HG03378 (cell line): ENCODE measurements around the gene PPP2R5E.

Experiments used
- ATAC-seq: cut with Tn5 transposase; IDR thresholded peaks from one replicate; pipeline ENCODE4 v1.9.1; 2021; ENCODE audit warnings: mild to moderate bottlenecking, moderate library complexity; ENCODE audit not compliant: unreplicated experiment

PPP2R5E gene

DNA sequence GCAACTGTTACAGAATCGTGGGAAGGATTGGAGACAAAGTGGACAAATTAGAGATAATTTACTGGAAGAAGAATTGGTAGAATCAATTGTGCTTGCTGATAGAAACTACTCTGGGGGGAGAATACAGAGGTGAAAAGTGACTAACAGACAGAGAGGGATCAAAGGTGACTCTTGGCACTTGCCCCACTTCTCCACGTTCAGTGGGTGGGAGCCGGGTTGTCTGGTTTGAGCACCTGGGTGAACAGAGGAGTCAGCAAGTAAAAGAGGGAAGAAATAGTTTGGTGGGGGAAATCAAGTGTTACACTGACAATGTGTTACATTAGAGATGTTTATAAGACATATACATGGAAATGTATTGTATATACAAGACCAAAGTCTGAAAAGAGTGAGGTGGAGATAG is 69.1 kb downstream of the PPP2R5E start:
- no peak for ATAC-seq

DNA sequence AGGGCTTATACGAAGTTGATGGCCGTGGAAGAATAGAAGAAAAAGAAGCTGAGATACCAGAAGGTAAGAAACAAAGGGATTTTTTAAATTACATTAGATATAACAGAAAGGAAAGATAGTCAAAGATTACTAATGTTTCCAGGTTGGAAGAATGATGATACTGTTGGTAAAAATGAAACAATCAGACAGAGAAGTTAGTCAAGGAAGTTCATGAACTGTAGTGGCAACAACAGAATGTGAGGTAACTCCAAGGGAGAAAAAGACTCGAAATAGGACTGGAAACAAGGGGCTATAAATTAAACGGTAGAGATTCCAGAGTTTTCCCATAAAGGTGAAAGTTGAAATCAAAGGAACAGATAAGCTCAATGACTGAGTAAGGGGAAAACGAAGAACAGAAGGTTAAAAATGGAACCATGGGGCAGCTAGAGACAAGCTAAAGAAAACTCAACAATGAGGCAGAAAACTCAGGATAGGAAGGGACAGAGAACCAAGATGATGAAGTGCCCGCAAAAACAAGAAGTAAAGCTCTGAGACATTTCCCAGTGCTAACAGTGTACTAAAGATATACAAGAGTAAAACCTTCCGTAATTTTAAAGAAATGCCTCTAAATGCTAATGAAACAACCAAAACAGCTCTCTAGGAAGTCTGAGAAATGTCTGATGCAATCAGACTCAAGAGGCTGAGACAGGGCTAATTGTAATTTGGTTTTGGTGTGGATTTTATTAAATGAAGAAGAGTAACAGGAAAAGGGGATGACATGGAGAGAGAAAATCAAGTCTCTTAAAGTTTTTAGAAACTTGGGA is 70.0 kb downstream of the PPP2R5E start:
- ATAC-seq = no peak

DNA sequence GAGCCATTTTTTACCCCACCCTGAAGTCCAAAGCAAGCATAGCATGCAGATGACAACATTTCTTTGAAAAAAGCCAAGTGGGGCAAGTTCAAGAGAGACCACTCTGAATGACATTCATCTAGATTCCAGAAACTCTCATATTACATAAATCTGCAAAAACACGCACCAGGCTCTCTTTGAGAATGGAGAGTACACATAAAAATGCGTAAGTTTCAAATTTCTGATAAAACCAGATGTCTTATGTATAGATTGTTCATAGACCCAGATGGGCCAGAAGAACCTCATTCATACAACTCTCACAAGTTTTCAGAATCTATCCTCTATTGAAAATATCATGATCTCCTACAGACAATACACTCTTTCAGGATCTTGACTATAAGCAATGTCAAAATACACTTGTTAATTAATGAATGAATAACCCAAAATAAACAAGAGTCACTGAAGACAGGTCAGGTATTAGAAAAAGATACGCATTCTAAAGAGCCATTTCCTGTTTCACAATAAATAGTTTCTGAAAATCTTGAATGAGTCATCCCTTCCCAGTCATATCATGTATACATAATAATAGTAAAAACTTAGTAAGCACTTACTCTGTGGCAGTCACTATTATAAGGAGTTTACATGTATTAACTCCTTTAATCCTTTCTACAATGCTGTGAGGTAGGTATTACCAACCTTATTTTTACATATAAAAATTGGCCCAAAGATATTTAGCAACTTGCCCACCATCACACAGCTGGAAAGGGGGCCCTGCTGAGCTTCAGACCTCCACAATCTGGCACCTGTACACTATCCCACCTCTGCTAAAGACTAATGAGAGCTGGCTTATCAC is 72.0 kb downstream of the PPP2R5E start:
- peak; percentile 94 for ATAC-seq

DNA sequence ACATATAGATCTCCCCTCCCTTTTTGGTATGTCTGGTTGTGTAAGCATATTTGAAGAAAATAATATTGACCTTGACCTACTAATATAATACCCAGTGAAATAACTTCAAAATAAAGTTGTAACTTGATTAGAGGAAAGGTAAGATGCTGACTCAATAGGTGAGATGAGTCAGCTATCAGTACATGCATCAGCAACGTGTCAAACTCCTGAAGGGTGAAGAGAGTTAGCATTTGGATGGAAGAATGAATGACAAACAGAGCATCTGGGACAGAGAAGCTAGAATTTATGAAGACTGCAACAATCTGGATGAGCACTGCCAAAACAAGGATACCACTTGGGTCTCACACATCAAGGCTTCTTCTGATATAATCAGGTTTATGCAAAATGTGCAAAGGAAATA is 74.9 kb downstream of the PPP2R5E start:
- no peak for ATAC-seq

GRCh38 chr14:63467440-63468072 is 75.6 kb downstream of the PPP2R5E start:
- no peak for ATAC-seq

DNA sequence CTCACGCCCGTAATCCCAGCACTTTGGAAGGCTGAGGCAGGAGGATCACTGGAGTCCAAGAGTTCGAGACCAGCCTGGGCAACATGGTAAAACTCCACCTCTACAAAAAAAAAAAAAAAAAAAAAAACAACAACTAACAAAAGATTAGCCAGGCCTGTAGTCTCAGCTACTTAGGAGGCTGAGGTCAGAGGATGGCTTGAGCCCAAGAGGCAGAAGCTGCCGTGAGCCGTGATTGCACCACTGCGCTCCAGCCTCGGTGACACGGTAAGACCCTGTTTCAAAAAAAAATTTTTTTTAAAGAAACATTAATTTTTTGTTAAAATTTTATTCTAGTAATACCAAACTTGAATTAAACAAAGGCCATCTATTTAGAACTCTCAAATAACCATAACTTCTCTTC is 77.8 kb downstream of the PPP2R5E start:
- no peak for ATAC-seq

DNA sequence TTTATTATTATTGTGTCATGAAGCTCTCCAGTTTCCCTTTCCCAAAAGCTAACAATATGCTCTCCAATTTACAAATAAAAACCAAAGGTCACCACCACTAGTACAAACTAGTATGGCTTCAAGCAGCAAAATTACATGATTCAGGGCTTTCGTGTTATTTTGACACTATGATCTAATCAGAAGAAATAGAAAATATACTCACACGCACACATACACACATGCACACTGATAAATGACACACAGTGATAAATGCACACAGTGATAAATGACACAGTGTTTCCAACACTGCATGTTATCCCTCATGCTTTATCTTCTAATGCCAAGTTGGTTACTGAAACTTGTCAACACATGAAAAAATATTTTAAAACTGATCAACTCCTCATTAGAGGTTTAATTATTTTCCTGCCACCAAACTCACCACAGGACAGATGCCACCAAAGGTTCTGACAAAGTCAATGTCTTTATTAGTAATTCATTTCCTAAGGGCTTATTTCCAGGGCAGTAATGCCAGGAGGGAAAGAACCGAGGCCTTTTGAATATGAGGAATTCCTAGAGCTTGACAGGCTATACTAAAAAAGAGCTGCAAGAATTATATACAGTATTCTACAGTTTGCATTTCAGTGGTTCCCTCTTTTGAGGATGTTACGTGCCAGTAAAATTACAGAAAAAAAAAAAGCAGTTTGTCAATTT is 82.4 kb downstream of the PPP2R5E start:
- ATAC-seq = no peak

DNA sequence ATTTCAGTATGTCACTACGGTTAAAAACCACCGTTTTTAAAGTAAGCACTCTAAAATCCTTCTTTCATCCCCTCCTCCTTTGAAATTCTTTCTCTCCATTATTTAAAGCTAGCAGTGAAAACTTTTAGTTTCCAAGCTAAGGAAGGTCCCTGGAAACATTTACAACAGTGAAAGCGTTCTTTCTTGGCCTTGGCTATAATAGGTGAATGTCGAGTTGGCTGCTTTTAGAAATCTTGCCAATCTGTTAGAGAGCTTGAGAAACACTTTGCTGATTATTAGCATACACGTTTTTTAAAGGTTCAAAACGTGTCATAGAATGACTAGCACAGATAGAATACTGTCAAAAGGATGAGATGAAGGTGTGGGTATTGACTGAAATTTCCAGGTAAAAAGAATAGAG is 83.4 kb downstream of the PPP2R5E start:
- no peak for ATAC-seq

- ATAC-seq = no peak
These were observed 85.7 kb downstream of the PPP2R5E start for GRCh38 chr14:63457498-63457897.

DNA sequence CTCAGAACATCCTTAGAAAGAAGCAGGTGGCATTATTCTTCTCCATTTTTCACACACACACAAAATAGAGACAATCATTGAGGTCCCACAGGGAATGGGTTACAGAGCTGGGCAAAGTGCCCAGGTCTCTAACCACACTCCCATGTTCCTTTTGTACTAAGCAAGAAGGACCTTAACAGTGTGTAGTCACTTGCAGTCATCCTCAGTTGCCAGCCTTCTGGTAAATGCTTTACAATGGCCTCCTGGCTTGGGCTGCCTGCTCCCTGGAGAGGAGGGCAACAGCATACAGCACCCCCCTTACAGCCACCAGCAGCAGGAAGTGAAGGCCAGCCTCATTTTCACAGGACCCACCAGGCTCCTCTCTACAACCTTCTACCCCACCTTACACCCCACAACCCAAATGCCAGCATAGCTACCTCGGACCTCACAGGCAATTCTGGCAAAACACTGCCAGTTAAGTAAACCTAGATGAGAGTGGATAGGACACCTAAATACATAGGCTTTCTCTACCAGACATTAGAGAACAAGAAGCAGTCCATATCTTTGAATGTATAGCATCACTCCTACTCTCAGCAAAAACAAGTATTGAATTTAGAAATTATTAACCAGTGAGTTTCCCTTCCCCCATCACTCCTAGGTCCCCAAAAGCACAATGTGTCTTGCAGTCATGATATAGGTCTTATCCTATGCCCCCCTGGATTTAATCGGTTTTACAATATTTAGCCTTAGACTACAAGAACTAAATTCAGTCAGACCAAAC is 88.1 kb downstream of the PPP2R5E start:
- ATAC-seq = peak; percentile 59

DNA sequence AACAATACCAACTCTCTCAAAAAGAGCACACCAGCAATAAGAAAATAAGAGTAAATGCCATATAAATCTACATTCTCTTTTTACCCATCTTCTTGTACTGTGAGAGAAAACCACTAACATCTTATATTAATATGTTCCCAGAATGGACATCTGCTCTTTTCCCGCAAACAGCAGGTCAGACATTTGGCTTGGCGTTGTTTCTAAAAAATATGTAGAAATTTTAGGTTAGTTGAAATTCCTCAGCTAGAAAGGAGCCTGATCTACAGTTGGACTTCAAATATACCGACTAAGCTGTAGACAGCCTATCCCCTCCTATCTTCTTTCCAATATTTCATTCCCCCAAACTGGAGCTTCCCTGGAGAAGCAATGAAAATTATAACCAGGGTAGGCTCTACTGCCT is 88.7 kb downstream of the PPP2R5E start:
- ATAC-seq = no peak

DNA sequence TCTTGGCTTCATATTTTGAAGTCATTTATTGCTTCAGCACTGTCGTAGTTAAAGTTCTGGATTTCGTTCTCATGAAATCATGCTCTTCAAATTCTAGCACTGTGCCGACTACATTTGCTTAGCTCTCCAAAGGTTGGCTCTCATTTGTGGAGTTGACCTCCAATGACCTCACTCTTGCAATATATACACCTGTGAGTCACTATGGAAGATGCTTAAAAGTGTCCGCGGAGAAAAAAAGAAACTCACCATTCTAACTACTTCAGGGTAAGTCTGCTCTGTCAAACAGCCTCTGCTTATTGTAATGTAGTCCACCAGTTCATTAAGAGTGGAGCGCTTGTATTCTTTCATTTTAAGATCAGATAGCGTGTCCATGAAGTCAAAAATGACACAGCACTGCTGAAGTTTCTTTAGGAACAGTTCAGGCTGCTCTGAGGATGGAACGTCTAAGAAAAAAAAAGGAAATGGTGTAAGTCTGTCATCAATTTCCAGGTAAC is 89.7 kb downstream of the PPP2R5E start:
- ATAC-seq = no peak

DNA sequence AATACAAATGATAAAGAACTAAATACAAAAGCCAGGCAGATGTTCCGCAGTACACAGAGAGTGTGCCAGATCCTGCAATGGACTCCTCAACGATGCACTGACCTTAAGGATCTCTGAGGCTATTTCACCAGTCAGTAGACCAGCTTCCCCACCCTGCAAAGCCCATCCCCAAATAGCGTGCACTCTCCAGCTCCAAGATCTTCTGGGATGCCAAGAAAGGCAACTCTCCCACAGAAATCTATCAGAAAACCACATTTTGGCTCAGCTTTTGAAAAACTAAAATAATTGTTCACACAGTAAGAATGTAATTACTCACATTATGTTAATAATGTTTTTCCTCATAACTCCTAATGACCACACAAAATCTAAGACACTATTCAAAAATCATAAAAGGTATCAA is 90.4 kb downstream of the PPP2R5E start:
- no peak for ATAC-seq

DNA sequence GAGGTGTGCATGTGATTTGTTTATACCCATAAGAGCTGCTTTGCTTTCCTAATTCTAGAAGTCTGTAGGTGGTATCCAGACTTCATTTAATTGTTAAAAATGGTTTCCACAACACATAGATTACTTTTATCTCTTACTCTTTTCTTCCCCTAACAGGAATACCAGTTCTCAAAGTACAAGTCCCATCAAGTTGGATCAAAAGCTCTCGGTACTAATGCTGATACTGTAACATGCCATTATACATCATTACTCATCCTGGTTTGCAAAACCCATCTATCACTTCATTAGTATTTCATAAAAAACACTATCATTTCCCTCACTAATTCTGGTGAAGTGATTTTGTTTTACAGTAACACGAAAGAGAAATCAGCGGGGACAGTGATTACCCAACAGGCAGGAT is 94.3 kb downstream of the PPP2R5E start:
- ATAC-seq = no peak

GRCh38 chr14:63444588-63444987 is 98.6 kb downstream of the PPP2R5E start:
- no peak for ATAC-seq

GRCh38 chr14:63443988-63444387 is 99.2 kb downstream of the PPP2R5E start:
- no peak for ATAC-seq

GRCh38 chr14:63443361-63443760 is 99.8 kb downstream of the PPP2R5E start:
- no peak for ATAC-seq

GRCh38 chr14:63438065-63438757 is 105.0 kb downstream of the PPP2R5E start:
- ATAC-seq = peak; percentile 67

DNA sequence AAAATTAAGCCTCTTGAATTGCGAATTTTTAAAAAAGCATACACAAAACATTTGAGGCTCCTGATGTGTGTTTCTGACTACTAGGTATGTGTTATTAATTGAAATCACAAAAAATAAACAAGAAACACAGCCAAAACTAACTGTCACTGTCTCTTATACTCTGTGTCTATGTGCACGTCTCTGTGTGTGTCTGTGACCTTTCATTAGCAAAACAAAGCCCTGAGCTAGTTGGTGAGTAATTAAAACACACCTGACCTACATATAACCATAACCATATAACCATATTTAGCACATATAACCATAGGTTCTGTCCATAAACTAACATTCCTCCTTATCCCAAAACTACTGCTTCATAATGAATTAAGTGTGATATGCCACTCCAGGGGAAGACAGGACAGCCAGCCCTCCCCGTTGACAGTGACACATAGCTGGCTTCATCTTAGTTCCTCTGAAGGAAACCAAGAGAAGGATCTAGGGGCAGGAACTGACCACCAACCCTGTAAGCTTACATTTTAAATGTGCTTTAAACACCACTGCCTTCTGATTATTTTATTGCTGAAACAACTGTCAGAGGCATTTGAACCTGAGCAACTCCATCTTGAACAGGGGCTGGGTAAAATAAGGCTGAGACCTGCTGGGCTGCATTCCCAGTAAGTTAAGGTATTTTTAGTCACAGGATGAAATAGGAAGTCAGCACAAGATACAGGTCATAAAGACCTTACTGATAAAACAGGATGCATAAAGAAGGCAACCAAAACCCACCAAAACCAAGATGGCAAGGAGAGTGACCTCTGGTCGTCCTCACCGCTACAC is 106.7 kb downstream of the PPP2R5E start:
- no peak for ATAC-seq
